ENCODE data around the gene NADK. TPM values are rescaled to one million over a fixed set of nuclear protein-coding genes. Genes with fewer than 3 reads are reported as not detected.
"Not testable (repeated sequence)": the region's sequence is repeated elsewhere in the genome, so short reads cannot be mapped to it uniquely, and the experiment has no call there.

NADK gene
- total and polyA plus RNA-seq, 2 donors (not counting 1 experiment from before 2014, with no cell fraction given): 149 to 184 TPM

DNA sequence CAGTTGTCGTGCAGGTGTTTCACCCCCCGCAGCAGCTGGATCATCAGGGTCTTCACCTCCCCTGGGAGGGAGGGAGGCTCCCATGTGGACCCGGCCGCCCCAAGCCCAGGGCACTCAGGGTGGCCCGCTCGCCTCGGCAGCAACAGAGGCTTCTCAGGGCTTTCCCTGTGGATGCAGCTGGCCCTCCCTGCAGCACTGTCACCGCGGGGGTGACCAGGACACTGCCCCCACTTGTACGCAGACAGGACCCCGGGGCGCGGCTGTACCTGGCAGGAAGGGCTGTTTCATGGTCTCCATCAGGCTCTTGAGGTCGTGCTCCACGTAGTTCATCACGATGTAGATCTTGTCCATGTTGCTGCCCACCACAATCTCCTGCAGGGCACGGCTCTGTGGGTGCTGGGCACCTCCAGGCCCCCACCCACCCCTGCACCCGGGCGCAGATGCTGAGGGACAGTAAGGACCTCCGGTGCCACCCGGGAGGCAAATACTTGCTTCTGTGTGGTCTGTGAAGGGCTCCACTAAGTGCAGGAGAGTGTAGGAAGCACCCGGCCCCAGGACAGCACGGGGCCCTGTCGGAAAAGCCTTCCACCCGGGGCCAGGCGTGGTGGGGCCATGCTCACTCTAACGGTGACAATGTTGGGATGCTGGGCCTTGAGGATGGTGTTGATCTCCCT, 73.8 kb downstream of the NADK start:
- H3K4me2 ChIP-seq (replicated peaks; ENCODE audit: low read depth, low read length, poor library complexity, severe bottlenecking); H3K9ac ChIP-seq (ENCODE audit: low read length); H3K9me3 ChIP-seq (ENCODE audit: control extremely low read depth in 1 of 3, control insufficient read depth in 2 of 3, insufficient read depth in 1 of 3, low read length in 2 of 3); H3K27me3 ChIP-seq (replicated peaks in 1 of 4; ENCODE audit: control extremely low read depth in 1 of 4, control insufficient read depth in 3 of 4, insufficient read depth in 4 of 4, low read length in 3 of 4); H4K20me1 ChIP-seq (ENCODE audit: control insufficient read depth, insufficient read depth, low read length, poor library complexity, severe bottlenecking); H3K4me1 Mint-ChIP-seq; POLR2A ChIA-PET; H3K27ac ChIP-seq (ENCODE audit: low read length in 2 of 2); H3K27ac Mint-ChIP-seq; H3K4me3 ChIP-seq (ENCODE audit: control extremely low read depth in 1 of 5, extremely low read depth in 1 of 5, insufficient read depth in 1 of 5, low read depth in 2 of 5, low read length in 4 of 5); H3K4me1 ChIP-seq (ENCODE audit: control insufficient read depth in 2 of 2, insufficient read depth in 2 of 2, low read length in 2 of 2); ATAC-seq (ENCODE audit: low read depth); H3K27me3 Mint-ChIP-seq; DNase-seq; intact Hi-C loops (cut with micrococcal nuclease); H3K4me3 Mint-ChIP-seq; CTCF ChIA-PET; H2AFZ ChIP-seq (ENCODE audit: insufficient read depth, low read depth, low read length, poor library complexity, severe bottlenecking); H3K9me3 Mint-ChIP-seq (ENCODE audit: insufficient read depth); H3K79me2 ChIP-seq (ENCODE audit: control insufficient read depth, insufficient read depth, low read length): not testable (repeated sequence)
- WGBS (ENCODE audit: insufficient coverage): 92% methylated on average over 18 of the region's 27 CpGs
- H3K36me3 ChIP-seq (replicated peaks in 1 of 2; ENCODE audit: control extremely low read depth in 1 of 2, control insufficient read depth in 1 of 2, extremely low read depth in 1 of 2, insufficient read depth in 2 of 2, low read length in 1 of 2): peaks cover 0 to 12% of the 10 kb centered on the region in 2 experiments

DNA sequence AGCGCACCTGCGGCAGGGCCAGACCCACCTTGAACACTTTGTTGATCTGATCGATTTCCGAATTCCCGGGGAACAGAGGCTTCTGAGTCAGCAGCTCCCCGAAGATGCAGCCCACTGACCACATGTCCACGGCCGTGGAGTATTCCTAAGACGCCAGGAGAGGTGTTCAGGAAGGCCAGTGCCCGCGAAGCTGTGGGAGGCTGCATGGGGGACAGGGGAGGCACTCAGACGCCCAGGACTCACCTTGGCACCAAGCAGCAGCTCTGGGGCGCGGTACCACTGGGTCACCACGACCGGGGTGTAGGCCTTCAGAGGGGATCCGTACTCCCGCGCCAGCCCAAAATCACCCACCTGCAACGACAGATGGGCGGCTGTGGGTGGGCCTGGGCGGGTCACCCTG, 74.5 kb downstream of the NADK start:
- no peaks in the 10 kb centered on the region for H3K4me1 ChIP-seq (ENCODE audit: control insufficient read depth in 2 of 2, insufficient read depth in 2 of 2, low read length in 2 of 2)
- intact Hi-C loops (cut with micrococcal nuclease): no loop called here

DNA sequence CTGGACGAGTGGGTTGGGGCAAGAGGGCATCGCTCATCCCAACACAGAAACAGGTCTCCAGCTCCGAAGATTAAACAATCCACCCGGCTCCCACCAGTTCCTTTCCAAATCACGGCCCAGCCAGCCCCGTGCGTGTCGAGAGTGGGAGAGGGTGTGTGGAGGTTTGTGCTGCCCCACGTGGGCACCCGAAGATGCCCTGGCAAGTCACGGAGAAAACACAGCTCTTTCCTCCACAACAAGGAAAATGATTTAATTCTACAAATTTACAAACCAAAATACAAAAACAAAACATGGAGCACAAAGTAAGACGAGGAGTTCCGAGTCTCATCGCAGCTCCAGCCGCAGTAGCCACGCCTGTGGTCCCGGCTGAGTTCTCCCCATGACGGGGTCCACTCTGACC, 75.8 kb downstream of the NADK start:
- H2AFZ ChIP-seq (ENCODE audit: insufficient read depth, low read depth, low read length, poor library complexity, severe bottlenecking); H3K4me1 Mint-ChIP-seq; ATAC-seq (ENCODE audit: low read depth); CTCF ChIA-PET; H3K4me3 Mint-ChIP-seq; H3K4me2 ChIP-seq (replicated peaks; ENCODE audit: low read depth, low read length, poor library complexity, severe bottlenecking); DNase-seq; H3K4me3 ChIP-seq (ENCODE audit: control extremely low read depth in 1 of 5, extremely low read depth in 1 of 5, insufficient read depth in 1 of 5, low read depth in 2 of 5, low read length in 4 of 5); H3K4me1 ChIP-seq (ENCODE audit: control insufficient read depth in 2 of 2, insufficient read depth in 2 of 2, low read length in 2 of 2); H3K27me3 ChIP-seq (replicated peaks in 1 of 4; ENCODE audit: control extremely low read depth in 1 of 4, control insufficient read depth in 3 of 4, insufficient read depth in 4 of 4, low read length in 3 of 4); H3K27me3 Mint-ChIP-seq; POLR2A ChIA-PET; H3K27ac Mint-ChIP-seq; intact Hi-C loops (cut with micrococcal nuclease); H3K9me3 ChIP-seq (ENCODE audit: control extremely low read depth in 1 of 3, control insufficient read depth in 2 of 3, insufficient read depth in 1 of 3, low read length in 2 of 3); H4K20me1 ChIP-seq (ENCODE audit: control insufficient read depth, insufficient read depth, low read length, poor library complexity, severe bottlenecking); H3K9ac ChIP-seq (ENCODE audit: low read length); H3K79me2 ChIP-seq (ENCODE audit: control insufficient read depth, insufficient read depth, low read length); H3K9me3 Mint-ChIP-seq (ENCODE audit: insufficient read depth); H3K27ac ChIP-seq (ENCODE audit: low read length in 2 of 2): not testable (repeated sequence)
- peaks cover 0 to 12% of the 10 kb centered on the region in 2 experiments for H3K36me3 ChIP-seq (replicated peaks in 1 of 2; ENCODE audit: control extremely low read depth in 1 of 2, control insufficient read depth in 1 of 2, extremely low read depth in 1 of 2, insufficient read depth in 2 of 2, low read length in 1 of 2)
- no CpG with 5 or more reads among the region's 18 CpGs for WGBS (ENCODE audit: insufficient coverage)

More for the DNA sequence above, 74.5 kb downstream of the NADK start:
- Mint-ChIP-seq H3K27ac (no peak overlapping the region), H3K9me3 (ENCODE audit: insufficient read depth) (no peaks in the 10 kb centered on the region), H3K27me3 (no peaks in the 10 kb centered on the region), H3K4me1 (no peaks in the 10 kb centered on the region), H3K4me3 (no peak overlapping the region)
- H4K20me1 ChIP-seq (ENCODE audit: control insufficient read depth, insufficient read depth, low read length, poor library complexity, severe bottlenecking): no peaks in the 10 kb centered on the region
- ATAC-seq (ENCODE audit: low read depth) (no peak), DNase-seq (no peak)
- no peak overlapping the region for H3K9ac ChIP-seq (ENCODE audit: low read length)
- POLR2A ChIA-PET: no interaction called here
- no peak overlapping the region for H3K4me3 ChIP-seq (ENCODE audit: control extremely low read depth in 1 of 5, extremely low read depth in 1 of 5, insufficient read depth in 1 of 5, low read depth in 2 of 5, low read length in 4 of 5)
- TF ChIP-seq, protein P1, sequence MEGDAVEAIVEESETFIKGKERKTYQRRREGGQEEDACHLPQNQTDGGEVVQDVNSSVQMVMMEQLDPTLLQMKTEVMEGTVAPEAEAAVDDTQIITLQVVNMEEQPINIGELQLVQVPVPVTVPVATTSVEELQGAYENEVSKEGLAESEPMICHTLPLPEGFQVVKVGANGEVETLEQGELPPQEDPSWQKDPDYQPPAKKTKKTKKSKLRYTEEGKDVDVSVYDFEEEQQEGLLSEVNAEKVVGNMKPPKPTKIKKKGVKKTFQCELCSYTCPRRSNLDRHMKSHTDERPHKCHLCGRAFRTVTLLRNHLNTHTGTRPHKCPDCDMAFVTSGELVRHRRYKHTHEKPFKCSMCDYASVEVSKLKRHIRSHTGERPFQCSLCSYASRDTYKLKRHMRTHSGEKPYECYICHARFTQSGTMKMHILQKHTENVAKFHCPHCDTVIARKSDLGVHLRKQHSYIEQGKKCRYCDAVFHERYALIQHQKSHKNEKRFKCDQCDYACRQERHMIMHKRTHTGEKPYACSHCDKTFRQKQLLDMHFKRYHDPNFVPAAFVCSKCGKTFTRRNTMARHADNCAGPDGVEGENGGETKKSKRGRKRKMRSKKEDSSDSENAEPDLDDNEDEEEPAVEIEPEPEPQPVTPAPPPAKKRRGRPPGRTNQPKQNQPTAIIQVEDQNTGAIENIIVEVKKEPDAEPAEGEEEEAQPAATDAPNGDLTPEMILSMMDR (IDR thresholded peaks at IDR 0.05): no peak
- TF ChIP-seq EZH2 (IDR thresholded peaks at IDR 0.05; ENCODE audit: borderline replicate concordance, insufficient read depth, low read depth, low read length, poor library complexity, severe bottlenecking): no peak
- H3K36me3 ChIP-seq (replicated peaks in 1 of 2; ENCODE audit: control extremely low read depth in 1 of 2, control insufficient read depth in 1 of 2, extremely low read depth in 1 of 2, insufficient read depth in 2 of 2, low read length in 1 of 2): peaks cover 0 to 12% of the 10 kb centered on the region in 2 experiments
- H2AFZ ChIP-seq (ENCODE audit: insufficient read depth, low read depth, low read length, poor library complexity, severe bottlenecking): no peak overlapping the region
- H3K9me3 ChIP-seq (ENCODE audit: control extremely low read depth in 1 of 3, control insufficient read depth in 2 of 3, insufficient read depth in 1 of 3, low read length in 2 of 3): no peaks in the 10 kb centered on the region
- CTCF ChIA-PET: no interaction called here
- no peaks in the 10 kb centered on the region for H3K79me2 ChIP-seq (ENCODE audit: control insufficient read depth, insufficient read depth, low read length)
- H3K27me3 ChIP-seq (replicated peaks in 1 of 4; ENCODE audit: control extremely low read depth in 1 of 4, control insufficient read depth in 3 of 4, insufficient read depth in 4 of 4, low read length in 3 of 4): no peaks in the 10 kb centered on the region
- H3K4me2 ChIP-seq (replicated peaks; ENCODE audit: low read depth, low read length, poor library complexity, severe bottlenecking): no peak overlapping the region
- no peak overlapping the region for H3K27ac ChIP-seq (ENCODE audit: low read length in 2 of 2)
- WGBS (ENCODE audit: insufficient coverage): 97% methylated on average over 12 of the region's 22 CpGs
